Measurements from ENCODE around the gene KIF3A.
"Not testable (repeated sequence)": the region's sequence is repeated elsewhere in the genome, so short reads cannot be mapped to it uniquely, and the experiment has no call there.

KIF3A gene

GRCh38 chr5:132714456-132715307 lies 22.7 kb downstream of the KIF3A start:
- DNase-seq, result peak; percentile 20

- DNase-seq, result no peak
These were observed 28.7 kb downstream of the KIF3A start for GRCh38 chr5:132708645-132709044.

DNA sequence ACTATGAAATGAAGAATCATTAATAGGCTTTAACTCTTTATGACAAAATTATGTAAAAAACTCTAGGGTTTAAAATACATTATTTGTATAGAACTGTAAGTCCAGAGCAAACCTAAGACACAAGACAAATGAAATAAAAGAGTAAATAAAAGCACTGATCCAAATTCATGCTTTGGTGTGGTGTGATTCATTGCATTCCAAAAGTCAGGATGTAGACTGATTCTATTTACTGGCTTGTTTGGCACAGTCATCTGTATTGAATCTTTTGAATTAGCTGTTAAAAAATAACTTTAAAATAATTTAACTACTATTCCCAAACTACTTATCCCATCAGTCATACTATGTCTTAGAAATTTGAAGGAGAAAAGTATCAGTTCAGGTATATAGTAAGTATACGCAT lies 32.5 kb downstream of the KIF3A start:
- DNase-seq, result no peak

GRCh38 chr5:132695956-132696355 lies 41.4 kb downstream of the KIF3A start:
- no peak for DNase-seq

DNA sequence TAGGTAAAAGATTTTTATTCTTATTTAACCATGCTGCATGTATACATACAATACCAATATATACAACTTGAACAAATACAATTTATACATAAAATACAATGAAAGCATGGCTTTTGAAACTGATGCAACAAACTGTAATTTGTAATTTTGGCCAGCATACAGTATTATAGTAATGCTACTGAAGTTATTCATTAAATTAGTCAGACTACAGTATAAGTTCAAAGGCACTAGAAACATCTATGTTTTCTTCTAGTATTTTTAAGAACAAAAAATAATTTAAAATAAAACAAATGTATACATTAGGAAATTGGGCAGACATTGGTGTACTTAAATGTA lies 44.7 kb downstream of the KIF3A start:
- no peak for DNase-seq

GRCh38 chr5:132691755-132692631 lies 45.4 kb downstream of the KIF3A start:
- not testable (repeated sequence) for DNase-seq

- no peak for DNase-seq
These were observed 47.2 kb downstream of the KIF3A start for GRCh38 chr5:132690156-132690555.

GRCh38 chr5:132689513-132689912 lies 47.8 kb downstream of the KIF3A start:
- DNase-seq, result no peak

DNA sequence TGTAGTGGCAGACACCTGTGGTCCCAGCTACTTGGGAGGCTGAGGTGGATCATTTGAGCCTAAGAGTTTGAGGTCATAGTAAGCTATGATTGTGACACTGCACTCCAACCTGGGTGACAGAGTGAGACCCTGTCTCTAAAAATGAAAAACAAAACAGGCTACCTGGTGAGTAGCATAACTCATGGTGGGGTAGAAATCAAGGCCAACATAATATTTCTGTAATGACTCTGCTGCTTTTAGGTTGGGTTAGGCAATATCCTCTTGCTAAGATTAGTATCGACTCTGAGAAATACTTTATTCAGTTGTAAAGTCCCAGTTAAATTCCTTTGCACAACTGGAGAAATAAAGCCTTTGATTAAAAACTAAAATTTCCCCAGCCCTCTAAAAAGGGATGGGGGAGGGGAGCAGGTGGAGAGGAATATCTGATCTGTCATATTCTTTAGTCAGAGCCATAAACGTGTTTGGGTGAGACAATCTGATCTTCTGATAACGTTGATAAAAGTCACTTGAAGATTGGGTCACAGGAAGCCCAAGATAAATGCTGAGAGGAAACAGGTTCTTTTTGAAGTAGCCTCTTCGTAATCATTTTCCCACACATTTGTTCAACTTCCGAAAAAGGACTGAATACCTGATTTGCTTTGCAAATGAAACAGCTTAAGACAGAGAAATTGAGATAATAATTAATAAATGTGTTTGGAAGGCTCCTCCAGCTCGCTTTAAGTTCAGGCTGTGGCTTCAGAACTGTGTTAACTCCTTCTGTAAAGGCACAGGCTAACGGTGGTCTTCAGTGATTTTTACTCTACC lies 48.6 kb downstream of the KIF3A start:
- peak; percentile 56 for DNase-seq

- DNase-seq, result peak; percentile 50
These were observed 49.4 kb downstream of the KIF3A start for GRCh38 chr5:132687995-132688394.

- DNase-seq, result no peak
These were observed 51.2 kb downstream of the KIF3A start for GRCh38 chr5:132686193-132686592.

GRCh38 chr5:132684922-132685720 lies 52.2 kb downstream of the KIF3A start:
- no peak for DNase-seq

- no peak for DNase-seq
These were observed 52.9 kb downstream of the KIF3A start for GRCh38 chr5:132684491-132684890.

- DNase-seq, result no peak
These were observed 55.4 kb downstream of the KIF3A start for GRCh38 chr5:132681983-132682382.

DNA sequence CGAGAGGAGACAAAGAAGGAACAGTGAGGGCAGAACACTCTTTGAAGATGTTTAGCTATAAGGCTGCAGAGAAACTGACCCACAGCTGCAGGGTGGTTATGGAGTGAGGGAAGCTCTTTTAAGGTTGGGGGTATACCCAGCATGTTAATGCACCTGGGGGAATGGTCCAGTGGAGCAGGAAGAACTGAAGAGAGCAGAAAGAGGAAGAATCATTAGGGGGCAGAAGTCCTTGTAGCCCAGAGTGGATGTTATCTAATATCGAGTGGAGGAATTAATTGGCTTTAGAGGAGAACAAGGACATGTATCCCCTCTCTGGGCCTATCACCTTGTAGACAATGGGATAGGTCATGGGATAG lies 55.9 kb downstream of the KIF3A start:
- no peak for DNase-seq

- DNase-seq, result no peak
These were observed 56.4 kb downstream of the KIF3A start for GRCh38 chr5:132680780-132681475.

- no peak for DNase-seq
These were observed 57.5 kb downstream of the KIF3A start for GRCh38 chr5:132679717-132680380.

- DNase-seq, result no peak
These were observed 58.2 kb downstream of the KIF3A start for GRCh38 chr5:132679166-132679565.

GRCh38 chr5:132678735-132679134 lies 58.6 kb downstream of the KIF3A start:
- no peak for DNase-seq

DNA sequence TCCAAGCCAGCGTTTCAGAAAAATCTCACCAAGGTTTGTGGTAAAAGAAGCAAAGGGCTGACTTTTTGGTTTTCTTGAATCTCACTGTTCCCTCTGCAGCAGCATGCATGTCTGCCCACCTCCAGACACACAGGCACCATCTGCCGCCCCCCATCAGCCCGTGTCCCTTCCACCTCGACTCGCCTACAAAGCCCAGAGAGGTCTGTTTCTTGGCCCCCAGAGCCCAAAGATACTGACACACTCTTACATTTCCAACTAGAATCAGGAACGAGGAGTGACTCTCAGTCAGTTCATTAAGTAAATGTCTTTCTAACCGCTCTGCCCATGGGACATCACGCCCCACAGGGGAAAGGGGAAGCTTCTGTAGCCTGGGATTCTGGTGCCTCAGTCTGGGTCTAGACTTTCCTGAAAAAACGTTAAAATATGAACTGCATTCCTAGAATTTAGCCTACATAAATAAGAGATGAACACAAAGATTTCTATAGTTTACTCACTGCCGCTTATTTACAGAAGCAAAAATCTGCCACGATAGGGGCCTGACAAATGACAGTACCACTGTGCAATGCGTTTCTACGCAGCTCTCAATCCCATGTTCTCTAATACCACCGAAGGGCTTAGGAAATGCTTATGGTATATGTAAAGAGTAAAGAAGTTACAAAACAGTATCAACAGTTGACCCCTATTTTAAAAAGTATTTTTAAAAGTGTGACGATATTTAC lies 59.5 kb downstream of the KIF3A start:
- no peak for DNase-seq

- no peak for DNase-seq
These were observed 60.2 kb downstream of the KIF3A start for GRCh38 chr5:132677191-132677590.
